Measurements from ENCODE around the gene SCML2.

SCML2 gene

GRCh38 chrX:18227458-18227857 lies 127.0 kb downstream of the SCML2 start:
- no peak overlapping the region for H3K14ac ChIP-seq (ENCODE audit: low read length in 2 of 2)
- H3K4me1 ChIP-seq (ENCODE audit: control insufficient read depth, insufficient read depth, low read depth, low read length), result no peaks in the 10 kb centered on the region
- no peak overlapping the region for H2BK120ac ChIP-seq (ENCODE audit: low read depth, low read length)
- H2BK12ac ChIP-seq (ENCODE audit: low read length in 2 of 2), result no peak overlapping the region
- H3K27ac ChIP-seq (ENCODE audit: low read length, poor library complexity, severe bottlenecking), result no peak overlapping the region
- no peak overlapping the region for H2BK5ac ChIP-seq (ENCODE audit: low read depth, low read length, poor library complexity, severe bottlenecking)
- H3K23ac ChIP-seq (ENCODE audit: low read length in 2 of 2), result no peak overlapping the region
- H2AK5ac ChIP-seq (ENCODE audit: low read length, severe bottlenecking), result no peak overlapping the region
- no peaks in the 10 kb centered on the region for H3K27me3 ChIP-seq (ENCODE audit: control insufficient read depth in 1 of 2, insufficient read depth in 1 of 2, low read length in 2 of 2)
- no peaks in the 10 kb centered on the region for H3K36me3 ChIP-seq (ENCODE audit: control insufficient read depth in 1 of 2, insufficient read depth in 2 of 2, low read depth in 1 of 2, low read length in 2 of 2)
- no peak overlapping the region for H2BK15ac ChIP-seq (ENCODE audit: low read depth, poor library complexity, severe bottlenecking)
- 94% methylated on average over 5 of the region's 7 CpGs for WGBS
- H3K4me2 ChIP-seq (ENCODE audit: low read length, poor library complexity, severe bottlenecking), result no peak overlapping the region
- no peak overlapping the region for H3K4me3 ChIP-seq (ENCODE audit: insufficient read depth in 1 of 2, low read depth in 1 of 2, low read length in 2 of 2)
- no peak for DNase-seq
- no peak overlapping the region for H3K4ac ChIP-seq (ENCODE audit: low read depth in 1 of 2, low read length in 2 of 2)
- H4K91ac ChIP-seq (ENCODE audit: low read length), result no peak overlapping the region
- no peak overlapping the region for H3K18ac ChIP-seq (ENCODE audit: low read depth in 1 of 2, low read length in 2 of 2)
- no peak overlapping the region for H4K8ac ChIP-seq (ENCODE audit: low read length)
- H3K9me3 ChIP-seq (ENCODE audit: control insufficient read depth, low read length), result no peaks in the 10 kb centered on the region
- no peak overlapping the region for H2AFZ ChIP-seq (ENCODE audit: low read depth, low read length)
- H3K9ac ChIP-seq (ENCODE audit: low read length), result no peak overlapping the region
- H3K79me1 ChIP-seq (replicated peaks; ENCODE audit: low read length, poor library complexity, severe bottlenecking), result no peaks in the 10 kb centered on the region

GRCh38 chrX:18220786-18221185 lies 133.7 kb downstream of the SCML2 start, which contains the start of gene BEND2:
TSS of gene BEND2 (minus strand) at chrX:18220886. CDS start at chrX:18220750, 136 bp downstream.
- H2AFZ ChIP-seq (ENCODE audit: low read depth, low read length), result no peak within 1 kb of the TSS
- H3K4me1 ChIP-seq (ENCODE audit: control insufficient read depth, insufficient read depth, low read depth, low read length), result no peaks in the 10 kb centered on the region
- H3K36me3 ChIP-seq (ENCODE audit: control insufficient read depth in 1 of 2, insufficient read depth in 2 of 2, low read depth in 1 of 2, low read length in 2 of 2), result no peaks in the 10 kb centered on the region
- no peak within 1 kb of the TSS for H3K4ac ChIP-seq (ENCODE audit: low read depth in 1 of 2, low read length in 2 of 2)
- H3K4me2 ChIP-seq (ENCODE audit: low read length, poor library complexity, severe bottlenecking), result no peak within 1 kb of the TSS
- no peak within 1 kb of the TSS for H3K9ac ChIP-seq (ENCODE audit: low read length)
- no peak within 1 kb of the TSS for H2BK5ac ChIP-seq (ENCODE audit: low read depth, low read length, poor library complexity, severe bottlenecking)
- H3K18ac ChIP-seq (ENCODE audit: low read depth in 1 of 2, low read length in 2 of 2), result no peak within 1 kb of the TSS
- H3K9me3 ChIP-seq (ENCODE audit: control insufficient read depth, low read length), result no peaks in the 10 kb centered on the region
- H4K91ac ChIP-seq (ENCODE audit: low read length), result no peak within 1 kb of the TSS
- no peak within 1 kb of the TSS for H3K27ac ChIP-seq (ENCODE audit: low read length, poor library complexity, severe bottlenecking)
- peaks cover 0 to 6% of the 10 kb centered on the region in 2 experiments for H3K27me3 ChIP-seq (ENCODE audit: control insufficient read depth in 1 of 2, insufficient read depth in 1 of 2, low read length in 2 of 2)
- no peak within 1 kb of the TSS for H4K8ac ChIP-seq (ENCODE audit: low read length)
- H2BK15ac ChIP-seq (ENCODE audit: low read depth, poor library complexity, severe bottlenecking), result no peak within 1 kb of the TSS
- H3K14ac ChIP-seq (ENCODE audit: low read length in 2 of 2), result no peak within 1 kb of the TSS
- no peak within 1 kb of the TSS for H3K23ac ChIP-seq (ENCODE audit: low read length in 2 of 2)
- WGBS, result 96% methylated on average over 13 of the region's 19 CpGs
- H3K4me3 ChIP-seq (ENCODE audit: insufficient read depth in 1 of 2, low read depth in 1 of 2, low read length in 2 of 2), result no peak within 1 kb of the TSS
- no peaks in the 10 kb centered on the region for H3K79me1 ChIP-seq (replicated peaks; ENCODE audit: low read length, poor library complexity, severe bottlenecking)
- DNase-seq, result no peak
- H2BK12ac ChIP-seq (ENCODE audit: low read length in 2 of 2), result no peak within 1 kb of the TSS
- no peak within 1 kb of the TSS for H2BK120ac ChIP-seq (ENCODE audit: low read depth, low read length)
- H2AK5ac ChIP-seq (ENCODE audit: low read length, severe bottlenecking), result no peak within 1 kb of the TSS

- no peak overlapping the region for H3K4me2 ChIP-seq (ENCODE audit: low read length, poor library complexity, severe bottlenecking)
- no peak overlapping the region for H2BK15ac ChIP-seq (ENCODE audit: low read depth, poor library complexity, severe bottlenecking)
- peaks cover 0 to 15% of the 10 kb centered on the region in 2 experiments for H3K27me3 ChIP-seq (ENCODE audit: control insufficient read depth in 1 of 2, insufficient read depth in 1 of 2, low read length in 2 of 2)
- no peak overlapping the region for H3K27ac ChIP-seq (ENCODE audit: low read length, poor library complexity, severe bottlenecking)
- no peak overlapping the region for H2AK5ac ChIP-seq (ENCODE audit: low read length, severe bottlenecking)
- H3K4me3 ChIP-seq (ENCODE audit: insufficient read depth in 1 of 2, low read depth in 1 of 2, low read length in 2 of 2), result no peak overlapping the region
- no peak overlapping the region for H2BK12ac ChIP-seq (ENCODE audit: low read length in 2 of 2)
- no peak overlapping the region for H3K23ac ChIP-seq (ENCODE audit: low read length in 2 of 2)
- WGBS, result 8% methylated on average over 2 of the region's 2 CpGs
- no peaks in the 10 kb centered on the region for H3K36me3 ChIP-seq (ENCODE audit: control insufficient read depth in 1 of 2, insufficient read depth in 2 of 2, low read depth in 1 of 2, low read length in 2 of 2)
- no peak overlapping the region for H3K9ac ChIP-seq (ENCODE audit: low read length)
- H3K79me1 ChIP-seq (replicated peaks; ENCODE audit: low read length, poor library complexity, severe bottlenecking), result no peaks in the 10 kb centered on the region
- no peak overlapping the region for H2BK120ac ChIP-seq (ENCODE audit: low read depth, low read length)
- no peaks in the 10 kb centered on the region for H3K4me1 ChIP-seq (ENCODE audit: control insufficient read depth, insufficient read depth, low read depth, low read length)
- H3K14ac ChIP-seq (ENCODE audit: low read length in 2 of 2), result no peak overlapping the region
- no peak overlapping the region for H3K18ac ChIP-seq (ENCODE audit: low read depth in 1 of 2, low read length in 2 of 2)
- no peak overlapping the region for H3K4ac ChIP-seq (ENCODE audit: low read depth in 1 of 2, low read length in 2 of 2)
- no peaks in the 10 kb centered on the region for H3K9me3 ChIP-seq (ENCODE audit: control insufficient read depth, low read length)
- H4K8ac ChIP-seq (ENCODE audit: low read length), result no peak overlapping the region
- no peak overlapping the region for H2BK5ac ChIP-seq (ENCODE audit: low read depth, low read length, poor library complexity, severe bottlenecking)
- DNase-seq, result no peak
- H2AFZ ChIP-seq (ENCODE audit: low read depth, low read length), result no peak overlapping the region
- no peak overlapping the region for H4K91ac ChIP-seq (ENCODE audit: low read length)
Measured at GRCh38 chrX:18210470-18210869, 144.0 kb downstream of the SCML2 start.

GRCh38 chrX:18206657-18207056 lies 147.8 kb downstream of the SCML2 start:
- Histone ChIP-seq H3K4me1 (ENCODE audit: control insufficient read depth, insufficient read depth, low read depth, low read length) (no peaks in the 10 kb centered on the region), H3K9me3 (ENCODE audit: control insufficient read depth, low read length) (no peaks in the 10 kb centered on the region), H3K18ac (ENCODE audit: low read depth in 1 of 2, low read length in 2 of 2) (no peak overlapping the region), H2AFZ (ENCODE audit: low read depth, low read length) (no peak overlapping the region), H3K27ac (ENCODE audit: low read length, poor library complexity, severe bottlenecking) (no peak overlapping the region), H3K4me3 (ENCODE audit: insufficient read depth in 1 of 2, low read depth in 1 of 2, low read length in 2 of 2) (no peak overlapping the region), H2BK12ac (ENCODE audit: low read length in 2 of 2) (no peak overlapping the region), H3K23ac (ENCODE audit: low read length in 2 of 2) (no peak overlapping the region), H3K36me3 (ENCODE audit: control insufficient read depth in 1 of 2, insufficient read depth in 2 of 2, low read depth in 1 of 2, low read length in 2 of 2) (no peaks in the 10 kb centered on the region), H3K4me2 (ENCODE audit: low read length, poor library complexity, severe bottlenecking) (no peak overlapping the region), H3K27me3 (ENCODE audit: control insufficient read depth in 1 of 2, insufficient read depth in 1 of 2, low read length in 2 of 2) (peaks cover 0 to 9% of the 10 kb centered on the region in 2 experiments), H3K4ac (ENCODE audit: low read depth in 1 of 2, low read length in 2 of 2) (no peak overlapping the region), H2BK15ac (ENCODE audit: low read depth, poor library complexity, severe bottlenecking) (no peak overlapping the region), H2BK120ac (ENCODE audit: low read depth, low read length) (no peak overlapping the region), H2BK5ac (ENCODE audit: low read depth, low read length, poor library complexity, severe bottlenecking) (no peak overlapping the region), H3K14ac (ENCODE audit: low read length in 2 of 2) (no peak overlapping the region), H4K91ac (ENCODE audit: low read length) (no peak overlapping the region), H2AK5ac (ENCODE audit: low read length, severe bottlenecking) (no peak overlapping the region), H3K79me1 (replicated peaks; ENCODE audit: low read length, poor library complexity, severe bottlenecking) (no peaks in the 10 kb centered on the region), H3K9ac (ENCODE audit: low read length) (no peak overlapping the region), H4K8ac (ENCODE audit: low read length) (no peak overlapping the region)
- 63% methylated on average over 7 of the region's 8 CpGs for WGBS
- DNase-seq, result no peak

All from mesenchymal stem cell (in vitro differentiated cells and primary cell).